CD4-positive, alpha-beta T cell treated with Interferon alpha-2 for 1 hour (primary cell): ENCODE data around the gene NBPF19.
"Not testable (repeated sequence)": the region's sequence is repeated elsewhere in the genome, so short reads cannot be mapped to it uniquely, and the experiment has no call there.

Experiments used
- DNase-seq, 2 donors: peaks; one replicate each; pipeline ENCODE4 v3.0.0-alpha.2; 2020 to 2022

The NBPF19 gene, protein sequence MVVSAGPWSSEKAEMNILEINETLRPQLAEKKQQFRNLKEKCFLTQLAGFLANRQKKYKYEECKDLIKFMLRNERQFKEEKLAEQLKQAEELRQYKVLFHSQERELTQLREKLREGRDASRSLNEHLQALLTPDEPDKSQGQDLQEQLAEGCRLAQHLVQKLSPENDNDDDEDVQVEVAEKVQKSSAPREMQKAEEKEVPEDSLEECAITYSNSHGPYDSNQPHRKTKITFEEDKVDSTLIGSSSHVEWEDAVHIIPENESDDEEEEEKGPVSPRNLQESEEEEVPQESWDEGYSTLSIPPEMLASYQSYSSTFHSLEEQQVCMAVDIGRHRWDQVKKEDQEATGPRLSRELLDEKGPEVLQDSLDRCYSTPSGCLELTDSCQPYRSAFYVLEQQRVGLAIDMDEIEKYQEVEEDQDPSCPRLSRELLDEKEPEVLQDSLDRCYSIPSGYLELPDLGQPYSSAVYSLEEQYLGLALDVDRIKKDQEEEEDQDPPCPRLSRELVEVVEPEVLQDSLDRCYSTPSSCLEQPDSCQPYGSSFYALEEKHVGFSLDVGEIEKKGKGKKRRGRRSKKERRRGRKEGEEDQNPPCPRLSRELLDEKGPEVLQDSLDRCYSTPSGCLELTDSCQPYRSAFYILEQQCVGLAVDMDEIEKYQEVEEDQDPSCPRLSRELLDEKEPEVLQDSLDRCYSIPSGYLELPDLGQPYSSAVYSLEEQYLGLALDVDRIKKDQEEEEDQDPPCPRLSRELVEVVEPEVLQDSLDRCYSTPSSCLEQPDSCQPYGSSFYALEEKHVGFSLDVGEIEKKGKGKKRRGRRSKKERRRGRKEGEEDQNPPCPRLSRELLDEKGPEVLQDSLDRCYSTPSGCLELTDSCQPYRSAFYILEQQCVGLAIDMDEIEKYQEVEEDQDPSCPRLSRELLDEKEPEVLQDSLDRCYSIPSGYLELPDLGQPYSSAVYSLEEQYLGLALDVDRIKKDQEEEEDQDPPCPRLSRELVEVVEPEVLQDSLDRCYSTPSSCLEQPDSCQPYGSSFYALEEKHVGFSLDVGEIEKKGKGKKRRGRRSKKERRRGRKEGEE (N-terminal part only)

DNA sequence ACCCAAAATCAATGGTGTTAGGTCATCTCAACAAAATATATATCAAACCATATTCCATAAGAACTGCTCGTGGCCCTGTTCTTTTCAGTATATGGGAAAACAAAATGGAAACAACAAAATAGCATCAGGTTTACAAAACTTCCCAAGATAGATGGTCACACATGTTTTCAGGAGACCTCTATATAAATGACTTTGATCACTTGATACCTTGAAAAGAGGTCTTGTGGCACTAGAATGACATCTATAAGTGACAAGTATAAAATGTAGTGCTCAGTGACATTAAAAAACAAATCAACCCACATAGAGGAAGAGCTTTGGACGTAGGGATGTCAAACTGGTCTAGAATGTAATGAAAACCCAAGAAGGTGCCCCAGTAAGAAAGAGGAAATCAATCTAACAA lies at the start of gene NBPF19:
NBPF19 (plus strand) TSS at position 301 of the 400 bp plus-strand sequence. CDS start 888 bp downstream, outside the sequence.
- DNase-seq, result not testable (repeated sequence)

DNA sequence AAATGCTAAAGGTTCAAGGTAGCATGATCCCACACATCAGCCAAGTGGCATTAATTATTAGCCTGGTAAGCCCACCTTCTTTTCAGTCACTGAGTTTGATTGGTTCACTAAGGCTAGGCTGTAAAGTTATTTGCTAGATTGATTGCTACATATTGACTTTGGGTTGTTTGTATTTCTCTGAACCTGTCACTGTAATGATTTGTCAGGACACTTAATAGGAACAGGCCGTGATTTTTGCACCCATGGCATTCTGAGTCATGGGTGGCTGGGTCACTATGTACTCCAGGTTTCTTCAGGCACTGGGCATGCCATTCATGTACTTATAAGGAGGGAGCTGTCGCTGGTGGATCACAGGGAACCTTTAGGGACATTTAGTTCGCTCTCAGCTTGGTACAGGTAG lies 46.5 kb upstream of the NBPF19 start:
- DNase-seq, result not testable (repeated sequence)

DNA sequence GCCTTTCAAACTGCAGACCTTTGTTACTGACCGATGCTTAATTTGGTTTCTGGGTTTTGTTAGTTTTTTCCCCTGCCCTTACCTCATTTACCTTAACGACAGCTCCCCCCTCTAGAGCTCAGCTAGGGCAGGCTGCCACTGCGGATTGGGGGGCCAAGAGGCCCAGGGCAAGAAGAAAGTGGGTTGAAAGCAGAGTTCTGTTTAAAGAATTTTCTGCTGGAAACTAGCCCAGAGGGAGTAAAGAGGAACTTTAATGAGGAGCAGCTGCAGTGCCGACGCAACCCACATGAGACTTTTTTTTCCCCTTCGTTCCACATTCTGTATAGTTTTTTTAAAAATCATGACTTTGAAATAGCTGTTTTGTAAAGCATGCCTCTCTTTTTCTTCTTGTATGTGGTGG lies 29.4 kb upstream of the NBPF19 start:
- DNase-seq, result not testable (repeated sequence)

- DNase-seq, result not testable (repeated sequence)
Measured at GRCh38 chr1:149452196-149452595, 22.6 kb upstream of the NBPF19 start.

- DNase-seq, result not testable (repeated sequence)
Measured at GRCh38 chr1:149452652-149453051, 22.2 kb upstream of the NBPF19 start.

DNA sequence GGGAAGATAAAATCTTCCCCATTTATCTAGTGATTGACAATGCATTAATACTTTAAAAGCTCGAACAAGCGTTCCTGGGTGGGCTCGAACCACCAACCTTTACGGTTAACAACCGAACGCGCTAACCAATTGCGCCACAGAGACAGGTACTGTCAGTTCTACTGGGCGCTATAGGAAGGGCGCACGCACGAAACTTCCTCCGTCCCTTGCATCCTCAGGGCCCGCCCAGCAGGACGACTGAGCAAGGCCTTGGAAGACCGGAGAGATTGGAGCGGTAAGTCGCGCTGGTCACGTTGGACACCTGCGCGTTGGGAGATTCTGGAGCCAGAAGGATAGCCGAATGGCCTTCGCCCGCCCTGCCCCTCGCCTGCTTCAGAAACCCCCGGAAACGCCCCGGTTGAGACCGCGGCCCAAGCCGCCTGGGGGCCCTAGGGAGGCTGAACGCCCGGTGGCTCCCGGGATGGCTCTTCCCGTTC lies 83.5 kb downstream of the NBPF19 start:
- peak; percentile 76 to 80 for DNase-seq

DNA sequence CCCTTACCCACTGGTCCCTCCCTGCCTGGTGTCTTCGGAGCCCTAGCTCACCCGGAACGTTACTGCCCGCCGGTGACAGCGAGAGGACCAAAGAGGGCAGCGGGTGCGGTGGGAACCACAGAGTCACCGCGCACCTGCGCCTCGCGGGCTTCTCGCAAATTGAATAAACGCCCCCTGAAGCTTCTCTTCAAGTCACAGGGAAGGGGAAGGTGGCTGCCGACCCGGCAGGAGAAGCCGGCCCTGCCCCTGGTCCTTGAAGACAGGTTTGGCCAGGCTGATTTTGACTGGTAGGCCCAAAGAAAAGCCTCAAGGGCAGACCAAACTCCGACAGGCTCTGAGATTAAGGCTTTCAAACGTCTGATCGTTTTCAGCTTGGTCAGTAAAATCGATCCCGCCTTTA lies 87.0 kb downstream of the NBPF19 start:
- DNase-seq, result not testable (repeated sequence)

DNA sequence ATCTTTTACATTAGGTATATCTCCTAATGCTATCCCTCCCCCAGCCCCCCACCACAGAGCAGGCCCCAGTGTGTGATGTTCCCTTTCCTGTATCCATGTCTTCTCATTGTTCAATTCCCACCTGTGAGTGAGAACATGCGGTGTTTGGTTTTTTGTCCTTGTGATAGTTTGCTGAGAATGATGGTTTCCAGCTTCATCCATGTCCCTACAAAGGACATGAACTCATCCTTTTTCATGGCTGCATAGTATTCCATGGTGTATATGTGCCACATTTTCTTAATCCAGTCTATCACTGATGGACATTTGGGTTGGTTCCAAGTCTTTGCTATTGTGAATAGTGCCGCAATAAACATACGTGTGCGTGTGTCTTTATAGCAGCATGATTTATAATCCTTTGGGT lies 90.6 kb downstream of the NBPF19 start:
- not testable (repeated sequence) for DNase-seq

GRCh38 chr1:149572763-149573162 lies 97.9 kb downstream of the NBPF19 start:
- not testable (repeated sequence) for DNase-seq

DNA sequence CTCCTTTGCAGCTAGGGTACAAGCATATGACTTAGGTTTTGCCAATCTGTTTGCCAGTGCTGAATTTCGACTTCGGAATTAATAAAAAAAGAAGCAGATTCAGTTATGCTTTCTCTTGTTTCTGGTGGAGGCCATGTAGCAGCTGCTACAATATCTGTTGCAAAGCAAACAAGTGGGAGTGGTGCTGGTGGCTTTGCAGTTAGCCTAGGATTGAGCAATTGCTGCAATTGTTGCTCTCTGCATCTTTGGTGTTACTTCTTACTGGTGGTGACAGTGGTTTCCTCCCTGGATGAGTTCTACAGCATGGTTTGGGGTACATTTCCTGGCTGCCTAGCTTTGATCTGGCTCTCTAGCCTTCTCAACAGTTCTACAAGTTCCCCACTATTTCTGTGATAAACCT lies 110.7 kb downstream of the NBPF19 start:
- DNase-seq, result peak; percentile 56 to 75
